Fibroblast of lung (primary cell): ENCODE data around the gene FBXO3. TPM values are rescaled to one million over a fixed set of nuclear protein-coding genes. Genes with fewer than 3 reads are reported as not detected.
"Not testable (repeated sequence)": the region's sequence is repeated elsewhere in the genome, so short reads cannot be mapped to it uniquely, and the experiment has no call there.

Source experiments
- DNase-seq, 2 donors: peaks; one replicate each; pipeline versions ENCODE4 v3.0.0 to v3.0.0-alpha.2; 2010; ENCODE audit warnings: low read depth in 2 of 2
- H2AFZ ChIP-seq: 2 replicates; pipeline ENCODE4 v1.5.1; 2012; ENCODE audit warnings: low read length, control low read depth, inconsistent platforms
- H3K27ac ChIP-seq: 2 replicates; pipeline ENCODE4 v1.5.1; 2011; ENCODE audit warnings: low read length, control low read depth; ENCODE audit not compliant: insufficient read depth
- H3K27me3 ChIP-seq: 2 replicates; pipeline ENCODE4 v1.5.1; 2011; ENCODE audit warnings: mild to moderate bottlenecking, low read length; ENCODE audit not compliant: control insufficient read depth, insufficient read depth
- H3K36me3 ChIP-seq: 2 replicates; pipeline ENCODE4 v1.5.1; 2011; ENCODE audit warnings: low read length; ENCODE audit not compliant: control insufficient read depth, insufficient read depth
- H3K4me1 ChIP-seq: 2 replicates; pipeline ENCODE4 v1.5.1; 2011; ENCODE audit warnings: low read length; ENCODE audit not compliant: control insufficient read depth, insufficient read depth; ENCODE audit errors: extremely low read depth
- H3K4me2 ChIP-seq: 2 replicates; pipeline ENCODE4 v1.5.1; 2011; ENCODE audit warnings: low read length, control low read depth; ENCODE audit not compliant: insufficient read depth; ENCODE audit errors: extremely low read depth
- H3K4me3 ChIP-seq, 4 experiments: fragments of 200-600 bp in 1 of 4; sonication (generic) in 1 of 4; replicated peaks in 1 of 4; 2 replicates each; pipeline ENCODE4 v1.5.1; 2011 to 2016; ENCODE audit warnings: low read length in 4 of 4, low read depth in 3 of 4, mild to moderate bottlenecking in 3 of 4, control low read depth in 2 of 4, inconsistent platforms in 1 of 4, mixed read lengths in 1 of 4; ENCODE audit not compliant: insufficient read depth in 1 of 4; ENCODE audit errors: control extremely low read depth in 1 of 4
- H3K79me2 ChIP-seq: 2 replicates; pipeline ENCODE4 v1.5.1; 2012; ENCODE audit warnings: mild to moderate bottlenecking, low read length, inconsistent platforms; ENCODE audit not compliant: control insufficient read depth, insufficient read depth
- H3K9ac ChIP-seq: 2 replicates; pipeline ENCODE4 v1.5.1; 2011; ENCODE audit warnings: mild to moderate bottlenecking, low read length, control low read depth; ENCODE audit not compliant: insufficient read depth
- H3K9me3 ChIP-seq: 2 replicates; pipeline ENCODE4 v1.5.1; 2012; ENCODE audit warnings: low read depth, low read length; ENCODE audit not compliant: control insufficient read depth, insufficient read depth
- H4K20me1 ChIP-seq: 2 replicates; pipeline ENCODE4 v1.5.1; 2011; ENCODE audit warnings: low read length; ENCODE audit not compliant: control insufficient read depth, insufficient read depth; ENCODE audit errors: extremely low read depth
- EZH2 ChIP-seq: IDR thresholded peaks from 2 replicates; pipeline ENCODE4 v1.5.1; 2012; ENCODE audit warnings: low read length, control low read depth, mild to moderate bottlenecking; ENCODE audit errors: missing control alignments
- polyA plus RNA-seq, 2 donors: library from polyadenylated mRNA; depleted of rRNA in 1 of 2; stranded (reverse) in 1 of 2; unstranded in 1 of 2; fragments of >200 nt; gene quantifications; 2 replicates each; pipeline ENCODE4 v1.2.1, GENCODE V29; 2011 to 2012; ENCODE audit warnings: missing spikeins in 1 of 2
- total RNA-seq: library from RNA; depleted of rRNA; stranded (reverse); fragments of >200 nt; gene quantifications from 2 replicates; pipeline ENCODE4 v1.2.1, GENCODE V29; 2014
- TF ChIP-seq, protein P1 (sequence below), 2 donors: IDR thresholded peaks in 1 of 2; conservative IDR thresholded peaks in 1 of 2; 1 replicate in 1 of 2; 2 replicates in 1 of 2; pipeline ENCODE4 v1.5.1; 2011 to 2012; ENCODE audit warnings: low read length in 2 of 2, control low read depth in 1 of 2, inconsistent platforms in 1 of 2, low read depth in 1 of 2, mild to moderate bottlenecking in 1 of 2

The FBXO3 gene
- total and polyA plus RNA-seq, 2 donors (not counting 1 experiment from before 2014, with no cell fraction given) = 28.7 to 46.2 TPM

DNA sequence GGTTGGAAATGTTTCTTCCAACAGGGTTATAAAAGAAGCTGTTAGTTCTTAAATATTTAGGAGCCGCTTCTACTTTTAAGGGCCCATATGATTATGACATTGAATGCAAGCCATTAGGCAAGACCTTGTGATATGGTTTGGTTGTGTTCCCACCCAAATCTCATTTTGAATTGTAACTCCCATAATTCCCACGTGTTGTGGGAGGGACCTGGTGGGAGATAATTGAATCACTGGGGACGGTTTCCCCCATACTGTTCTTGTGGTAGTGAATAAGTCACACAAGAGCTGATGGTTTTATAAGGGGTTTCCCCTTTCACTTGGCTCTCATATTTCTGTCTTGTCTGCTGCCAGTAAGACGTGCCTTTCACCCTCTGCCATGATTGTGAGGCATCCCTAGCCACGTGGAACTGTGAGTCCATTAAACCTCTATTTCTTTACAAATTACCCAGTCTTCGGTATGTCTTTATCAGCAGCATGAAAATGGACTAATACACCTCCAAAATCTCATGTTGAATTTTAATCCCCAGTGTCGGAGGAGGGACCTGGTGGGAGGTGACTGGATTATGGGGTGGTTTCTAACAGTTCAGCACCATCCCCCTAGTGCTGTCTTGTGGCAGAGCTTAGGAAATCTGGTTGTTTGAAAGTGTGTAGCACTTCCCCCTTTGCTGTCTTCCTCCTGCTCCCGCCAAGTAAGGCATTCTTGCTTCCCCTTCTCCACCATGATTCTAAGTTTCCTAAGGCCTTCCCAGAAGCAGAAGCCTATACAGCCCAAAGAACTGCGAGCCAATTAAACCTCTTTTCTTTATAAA, 42.4 kb downstream of the FBXO3 start:
- H3K27ac ChIP-seq = peak overlapping the region; percentile 50
- peaks cover 7% of the 10 kb centered on the region for H3K36me3 ChIP-seq
- H2AFZ ChIP-seq = no peak overlapping the region
- no peaks in the 10 kb centered on the region for H3K9me3 ChIP-seq
- TF ChIP-seq, protein P1, sequence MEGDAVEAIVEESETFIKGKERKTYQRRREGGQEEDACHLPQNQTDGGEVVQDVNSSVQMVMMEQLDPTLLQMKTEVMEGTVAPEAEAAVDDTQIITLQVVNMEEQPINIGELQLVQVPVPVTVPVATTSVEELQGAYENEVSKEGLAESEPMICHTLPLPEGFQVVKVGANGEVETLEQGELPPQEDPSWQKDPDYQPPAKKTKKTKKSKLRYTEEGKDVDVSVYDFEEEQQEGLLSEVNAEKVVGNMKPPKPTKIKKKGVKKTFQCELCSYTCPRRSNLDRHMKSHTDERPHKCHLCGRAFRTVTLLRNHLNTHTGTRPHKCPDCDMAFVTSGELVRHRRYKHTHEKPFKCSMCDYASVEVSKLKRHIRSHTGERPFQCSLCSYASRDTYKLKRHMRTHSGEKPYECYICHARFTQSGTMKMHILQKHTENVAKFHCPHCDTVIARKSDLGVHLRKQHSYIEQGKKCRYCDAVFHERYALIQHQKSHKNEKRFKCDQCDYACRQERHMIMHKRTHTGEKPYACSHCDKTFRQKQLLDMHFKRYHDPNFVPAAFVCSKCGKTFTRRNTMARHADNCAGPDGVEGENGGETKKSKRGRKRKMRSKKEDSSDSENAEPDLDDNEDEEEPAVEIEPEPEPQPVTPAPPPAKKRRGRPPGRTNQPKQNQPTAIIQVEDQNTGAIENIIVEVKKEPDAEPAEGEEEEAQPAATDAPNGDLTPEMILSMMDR (conservative IDR thresholded peaks at IDR 0.05 in 1 of 2, IDR thresholded peaks at IDR 0.05 in 1 of 2; ENCODE audit: low read depth in 1 of 2, low read length in 2 of 2) = no peak
- TF ChIP-seq EZH2 = no peak
- H3K4me1 ChIP-seq = peaks cover 12% of the 10 kb centered on the region
- peak overlapping the region; percentile 58 for H3K4me2 ChIP-seq
- no peak overlapping the region for H3K4me3 ChIP-seq
- peak in 1 of 2 donors; percentile 52 for DNase-seq
- H3K27me3 ChIP-seq = no peaks in the 10 kb centered on the region
- H4K20me1 ChIP-seq = no peaks in the 10 kb centered on the region
- peaks cover 86% of the 10 kb centered on the region for H3K79me2 ChIP-seq
- H3K9ac ChIP-seq = no peak overlapping the region

GRCh38 chr11:33730716-33731115, 43.6 kb downstream of the FBXO3 start:
- no peaks in the 10 kb centered on the region for H4K20me1 ChIP-seq
- H3K4me2 ChIP-seq = peak overlapping the region; percentile 76
- no peak for TF ChIP-seq EZH2
- TF ChIP-seq, protein P1 (conservative IDR thresholded peaks at IDR 0.05 in 1 of 2, IDR thresholded peaks at IDR 0.05 in 1 of 2; ENCODE audit: low read depth in 1 of 2, low read length in 2 of 2) = no peak
- H3K27ac ChIP-seq = peak overlapping the region; percentile 48
- peaks cover 90% of the 10 kb centered on the region for H3K79me2 ChIP-seq
- H3K4me3 ChIP-seq = peak overlapping the region; percentile 9 to 26 (median 16)
- DNase-seq = no peak
- no peaks in the 10 kb centered on the region for H3K27me3 ChIP-seq
- peaks cover 10% of the 10 kb centered on the region for H3K4me1 ChIP-seq
- H3K9me3 ChIP-seq = no peaks in the 10 kb centered on the region
- no peak overlapping the region for H3K9ac ChIP-seq
- peaks cover 7% of the 10 kb centered on the region for H3K36me3 ChIP-seq
- no peak overlapping the region for H2AFZ ChIP-seq

GRCh38 chr11:33729072-33729664, 45.2 kb downstream of the FBXO3 start:
- H3K9ac ChIP-seq, DNase-seq, H3K27me3 ChIP-seq, H3K27ac ChIP-seq, H4K20me1 ChIP-seq, H3K4me3 ChIP-seq, H3K36me3 ChIP-seq, H3K9me3 ChIP-seq, H3K4me2 ChIP-seq, H2AFZ ChIP-seq: not testable (repeated sequence)
- H3K4me1 ChIP-seq = peaks cover 11% of the 10 kb centered on the region
- peaks cover 90% of the 10 kb centered on the region for H3K79me2 ChIP-seq

DNA sequence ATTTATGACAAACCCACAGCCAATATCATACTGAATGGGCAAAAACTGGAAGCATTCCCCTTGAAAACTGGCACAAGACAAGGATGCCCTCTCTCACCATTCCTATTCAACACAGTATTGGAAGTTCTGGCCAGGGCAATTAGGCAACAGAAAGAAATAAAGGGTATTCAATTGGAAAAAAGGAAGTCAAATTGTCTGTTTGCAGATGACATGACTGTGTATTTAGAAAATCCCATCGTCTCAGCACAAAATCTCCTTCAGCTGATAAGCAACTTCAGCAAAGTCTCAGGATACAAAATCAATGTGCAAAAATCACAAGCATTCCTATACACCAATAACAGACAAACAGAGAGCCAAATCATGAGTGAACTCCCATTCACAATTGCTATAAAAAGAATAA, 46.8 kb downstream of the FBXO3 start:
- H3K79me2 ChIP-seq = peaks cover 89% of the 10 kb centered on the region
- not testable (repeated sequence) for H3K9me3 ChIP-seq, H4K20me1 ChIP-seq, H3K4me2 ChIP-seq, H3K27me3 ChIP-seq, H2AFZ ChIP-seq, DNase-seq, H3K4me3 ChIP-seq, H3K27ac ChIP-seq, H3K36me3 ChIP-seq, H3K9ac ChIP-seq
- peaks cover 20% of the 10 kb centered on the region for H3K4me1 ChIP-seq
